CD1c-positive myeloid dendritic cell (primary cell): Measurements from ENCODE around the gene CCDC71L.
A peak's percentile ranks its signal among the peaks of the same experiment; 100 is the strongest.

Experiments used
- DNase-seq: peaks from one replicate; pipeline ENCODE4 v3.0.0-alpha.2; 2016; ENCODE audit errors: extremely low spot score

The CCDC71L gene

GRCh38 chr7:106659166-106659962, 1.6 kb downstream of the CCDC71L start:
- no peak for DNase-seq

GRCh38 chr7:106658316-106659165, 2.4 kb downstream of the CCDC71L start:
- no peak for DNase-seq

- DNase-seq: peak; percentile 11
Observed at GRCh38 chr7:106657085-106657991, 3.6 kb downstream of the CCDC71L start.

GRCh38 chr7:106655703-106656498, 5.1 kb downstream of the CCDC71L start:
- peak; percentile 47 for DNase-seq

- no peak for DNase-seq
Observed at GRCh38 chr7:106653488-106653887, 7.5 kb downstream of the CCDC71L start.

- no peak for DNase-seq
Observed at GRCh38 chr7:106652909-106653308, 8.0 kb downstream of the CCDC71L start.

GRCh38 chr7:106652092-106652491, 8.9 kb downstream of the CCDC71L start:
- DNase-seq: no peak

- no peak for DNase-seq
Observed at GRCh38 chr7:106646256-106646655, 14.7 kb downstream of the CCDC71L start.

- peak; percentile 70 for DNase-seq
Observed at GRCh38 chr7:106644999-106645398, 16.0 kb downstream of the CCDC71L start.

GRCh38 chr7:106643216-106644000, 17.6 kb downstream of the CCDC71L start:
- no peak for DNase-seq

GRCh38 chr7:106641416-106641815, 19.5 kb downstream of the CCDC71L start:
- no peak for DNase-seq

GRCh38 chr7:106640368-106641141, 20.4 kb downstream of the CCDC71L start:
- DNase-seq: no peak

- DNase-seq: peak; percentile 19
Observed at GRCh38 chr7:106639476-106640334, 21.3 kb downstream of the CCDC71L start.

- no peak for DNase-seq
Observed at GRCh38 chr7:106635411-106635810, 25.5 kb downstream of the CCDC71L start.

GRCh38 chr7:106634958-106635357, 26.0 kb downstream of the CCDC71L start:
- DNase-seq: no peak

GRCh38 chr7:106630648-106631047, 30.3 kb downstream of the CCDC71L start:
- no peak for DNase-seq

GRCh38 chr7:106629516-106629915, 31.4 kb downstream of the CCDC71L start:
- DNase-seq: no peak

- no peak for DNase-seq
Observed at GRCh38 chr7:106626376-106627164, 34.4 kb downstream of the CCDC71L start.
